Prostate gland (tissue), 2 donors: ENCODE results near the gene PHB1.

ENCODE experiments used
- POLR2AphosphoS5 ChIP-seq: sonication (generic); formaldehyde crosslinking; IDR thresholded peaks from one replicate; pipeline ENCODE4 v1.6.1; 2017; ENCODE audit warnings: antibody characterized with exemption
- TF ChIP-seq, protein P1 (sequence below), 4 experiments: fragments of 200-600 bp in 2 of 4; fragments of 450-650 bp in 2 of 4; sonication (generic) in 2 of 4; IDR thresholded peaks; 1 replicate in 3 of 4; 2 replicates in 1 of 4; pipeline ENCODE4 v1.5.1; 2016 to 2019; ENCODE audit warnings: antibody characterized with exemption in 4 of 4, mild to moderate bottlenecking in 2 of 4, moderate library complexity in 2 of 4

DNA sequence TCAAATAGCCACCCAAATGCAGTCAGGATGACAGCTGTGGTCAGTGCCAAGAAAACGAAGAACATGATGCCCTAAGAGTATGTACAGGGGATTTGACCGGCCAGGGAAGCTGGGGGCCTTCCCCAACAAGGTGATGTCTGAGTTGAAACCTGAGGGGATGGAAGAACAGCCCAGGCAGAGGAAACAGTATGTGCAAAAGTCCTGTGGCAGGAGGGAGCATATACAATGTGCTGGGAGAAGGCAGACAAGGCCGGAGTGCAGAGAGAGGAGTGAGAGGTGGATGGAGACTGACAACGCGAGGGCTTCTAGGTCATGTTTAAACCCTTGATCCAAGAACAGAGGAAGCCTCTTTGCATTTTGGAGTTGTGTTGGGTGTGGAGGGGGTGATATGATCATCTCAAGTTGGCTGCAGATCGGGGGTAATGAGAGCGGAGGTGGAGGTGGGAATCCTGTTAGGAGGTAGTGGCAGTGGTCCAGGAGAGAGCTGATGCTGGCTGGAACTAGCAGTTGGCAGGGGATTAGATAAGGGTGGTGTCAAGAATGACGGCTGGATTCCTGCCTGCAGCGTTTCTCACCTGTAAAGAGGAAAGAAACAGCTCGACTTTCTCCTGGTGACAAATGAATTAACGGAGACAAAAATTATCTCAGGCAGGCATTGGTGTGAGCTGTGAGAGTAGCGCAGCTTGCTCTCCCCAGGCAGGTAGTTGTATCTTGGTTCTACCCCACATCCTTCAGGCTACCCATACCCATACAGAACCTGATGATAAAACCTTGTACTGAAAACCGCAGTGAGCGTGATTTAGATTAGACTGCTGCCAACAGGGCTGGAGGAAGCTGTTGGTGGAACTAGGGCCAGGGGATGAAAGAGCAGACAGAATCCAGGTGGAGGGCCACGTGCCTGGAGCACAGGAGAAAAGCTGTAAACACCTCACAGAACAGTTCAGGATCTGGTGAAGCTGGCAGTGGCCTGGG lies 43.2 kb upstream of the PHB1 start:
- TF ChIP-seq, protein P1, sequence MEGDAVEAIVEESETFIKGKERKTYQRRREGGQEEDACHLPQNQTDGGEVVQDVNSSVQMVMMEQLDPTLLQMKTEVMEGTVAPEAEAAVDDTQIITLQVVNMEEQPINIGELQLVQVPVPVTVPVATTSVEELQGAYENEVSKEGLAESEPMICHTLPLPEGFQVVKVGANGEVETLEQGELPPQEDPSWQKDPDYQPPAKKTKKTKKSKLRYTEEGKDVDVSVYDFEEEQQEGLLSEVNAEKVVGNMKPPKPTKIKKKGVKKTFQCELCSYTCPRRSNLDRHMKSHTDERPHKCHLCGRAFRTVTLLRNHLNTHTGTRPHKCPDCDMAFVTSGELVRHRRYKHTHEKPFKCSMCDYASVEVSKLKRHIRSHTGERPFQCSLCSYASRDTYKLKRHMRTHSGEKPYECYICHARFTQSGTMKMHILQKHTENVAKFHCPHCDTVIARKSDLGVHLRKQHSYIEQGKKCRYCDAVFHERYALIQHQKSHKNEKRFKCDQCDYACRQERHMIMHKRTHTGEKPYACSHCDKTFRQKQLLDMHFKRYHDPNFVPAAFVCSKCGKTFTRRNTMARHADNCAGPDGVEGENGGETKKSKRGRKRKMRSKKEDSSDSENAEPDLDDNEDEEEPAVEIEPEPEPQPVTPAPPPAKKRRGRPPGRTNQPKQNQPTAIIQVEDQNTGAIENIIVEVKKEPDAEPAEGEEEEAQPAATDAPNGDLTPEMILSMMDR (IDR thresholded peaks at IDR 0.05): no peak
- no peak for TF ChIP-seq POLR2AphosphoS5
